Activated CD4-positive, alpha-beta T cell treated with anti-CD3 and anti-CD28 coated beads for 48 hours (primary cell): ENCODE results near the gene ADH1A.
"Not testable (repeated sequence)": the region's sequence is repeated elsewhere in the genome, so short reads cannot be mapped to it uniquely, and the experiment has no call there.

Experiments
- DNase-seq: peaks from one replicate; pipeline ENCODE4 v3.0.0-alpha.2; 2020

Gene ADH1A

DNA sequence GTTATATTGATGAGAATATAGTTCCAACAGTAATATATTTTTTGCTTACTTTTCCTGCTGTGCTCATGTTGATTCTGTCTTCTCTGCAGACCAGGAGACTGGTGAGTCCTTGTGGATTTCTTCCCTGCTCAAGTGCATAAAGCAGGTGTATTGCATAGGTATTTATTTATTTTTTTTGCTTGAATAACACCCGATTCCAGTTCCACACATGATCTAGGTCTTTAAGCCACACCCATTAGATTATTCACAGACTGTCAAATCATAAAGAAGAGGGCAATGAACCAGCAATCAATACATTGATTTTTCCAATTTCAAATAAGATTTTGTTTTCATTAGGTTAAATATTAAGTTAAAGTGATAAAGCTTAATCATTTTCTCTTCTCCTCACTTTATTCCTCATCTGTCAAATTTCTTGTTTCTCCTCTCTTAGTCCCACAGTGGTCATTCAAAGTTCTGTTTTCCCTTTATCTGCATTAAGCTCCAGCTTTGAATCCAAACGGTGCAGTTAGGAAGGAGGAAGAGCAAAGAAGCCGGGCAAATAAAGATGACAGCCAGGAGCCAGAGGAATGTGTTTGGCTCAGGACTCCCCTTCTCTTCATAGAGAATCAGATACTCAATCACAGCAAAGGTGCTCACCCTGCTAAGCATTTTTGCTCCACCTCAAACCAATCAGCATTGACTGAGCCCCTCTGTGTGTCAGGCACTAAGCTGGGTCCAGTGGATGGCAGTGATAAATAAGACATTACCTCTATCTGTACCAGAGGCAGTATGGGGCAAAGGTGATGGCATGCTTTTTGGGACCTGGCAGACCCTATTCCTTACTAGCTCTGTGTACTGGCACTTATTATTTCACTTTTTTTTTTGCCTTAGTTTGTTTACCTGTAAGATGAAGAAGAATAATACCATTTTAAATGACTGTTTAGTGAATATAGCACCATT lies at the start of gene ADH1A:
TSS of gene ADH1A (minus strand) at position 138 of the 939 bp plus-strand sequence. CDS start at position 67, 71 bp downstream.
- no peak for DNase-seq

DNA sequence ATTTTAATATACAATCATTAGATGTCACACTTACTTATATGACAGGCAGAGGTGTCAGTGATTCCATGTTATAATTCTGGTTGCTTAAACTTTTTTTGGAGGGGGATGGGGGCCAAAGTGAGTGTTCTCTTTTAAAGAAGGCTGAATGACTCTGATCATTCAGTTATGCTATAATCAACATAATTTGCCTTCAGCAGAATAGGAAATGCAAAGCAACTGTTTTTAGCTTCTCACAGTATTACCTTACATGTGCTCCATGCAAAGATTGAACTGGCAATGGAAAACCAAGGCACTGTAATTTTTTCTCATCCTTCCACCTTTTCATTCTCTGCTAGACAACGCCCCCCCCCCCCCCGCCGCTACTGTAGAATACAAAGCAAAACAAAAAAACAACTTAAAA lies 48.4 kb upstream of the ADH1A start:
- no peak for DNase-seq

DNA sequence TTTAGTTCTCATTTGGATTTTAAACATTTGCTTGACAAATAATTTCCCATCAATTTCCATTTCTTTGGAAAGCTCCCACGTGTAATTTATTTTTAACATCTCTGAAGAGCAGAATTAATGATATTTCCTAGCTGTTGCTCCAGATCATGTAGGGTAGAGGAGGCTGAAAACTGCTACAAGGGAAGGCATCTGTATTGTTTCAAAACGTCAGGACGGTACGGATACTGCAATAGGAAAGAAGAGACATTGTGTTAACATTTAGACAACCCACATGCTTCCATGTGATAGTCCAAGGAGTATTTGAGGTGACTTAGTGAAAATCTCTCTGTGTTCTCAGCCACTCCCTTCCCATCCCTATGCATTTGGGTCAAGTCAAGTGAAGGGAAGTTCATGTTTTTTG lies 45.8 kb upstream of the ADH1A start:
- no peak for DNase-seq

DNA sequence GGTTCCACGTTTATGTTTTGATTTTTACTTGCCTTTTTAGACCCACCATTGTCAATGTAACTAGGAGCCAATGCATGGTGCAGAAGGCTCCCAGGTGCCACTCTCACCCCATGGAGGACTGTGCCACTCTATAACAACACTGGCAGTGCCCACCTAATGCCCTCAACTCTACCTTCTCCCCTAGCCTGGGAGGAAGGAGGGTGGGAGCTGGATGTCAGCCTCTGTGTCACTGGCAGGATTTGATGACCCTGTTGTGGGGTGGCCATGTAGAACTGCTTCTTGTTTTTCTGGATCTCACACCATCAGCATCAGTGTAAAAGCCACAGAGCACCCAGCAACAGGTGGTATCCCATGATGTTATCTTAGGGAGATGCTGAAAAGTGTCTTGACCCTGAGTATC lies 44.1 kb upstream of the ADH1A start:
- DNase-seq, result no peak

DNA sequence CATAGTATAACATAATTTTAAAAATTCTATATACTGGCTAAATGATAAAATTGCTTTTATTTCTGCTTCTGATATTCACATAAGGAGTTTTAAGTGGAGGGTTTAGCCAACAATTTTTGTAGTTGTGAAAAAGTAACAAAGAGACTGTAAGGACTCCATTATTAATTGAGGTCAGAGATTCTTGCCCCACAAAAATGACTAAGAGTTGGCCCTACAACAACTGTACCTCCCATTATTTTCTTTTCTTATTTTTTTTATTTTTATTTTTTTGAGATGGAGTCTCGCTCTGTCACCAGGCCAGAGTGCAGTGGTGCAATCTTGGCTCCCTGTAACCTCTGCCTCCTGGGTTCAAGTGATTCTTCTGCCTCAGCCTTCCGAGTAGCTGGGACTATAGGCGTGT lies 39.9 kb upstream of the ADH1A start:
- DNase-seq, result no peak

DNA sequence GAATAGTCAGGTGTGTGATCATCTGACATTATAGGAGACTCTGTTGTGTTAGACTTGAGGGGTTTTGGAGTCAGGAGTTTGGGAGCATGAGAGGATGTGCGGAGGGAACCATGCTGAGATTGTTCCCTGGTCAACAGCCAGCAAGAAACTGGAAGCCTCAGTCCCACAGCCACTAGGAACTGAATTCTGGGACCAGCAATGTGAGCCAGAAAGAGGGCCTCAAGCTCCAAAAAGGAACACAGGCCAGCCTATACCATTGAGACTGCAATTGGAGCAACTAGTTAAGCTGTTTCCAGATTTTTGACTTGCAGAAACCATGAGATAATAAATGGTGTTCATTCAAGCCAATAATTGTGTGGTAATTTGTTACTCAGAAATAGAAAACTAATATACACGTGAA lies 39.1 kb upstream of the ADH1A start:
- DNase-seq, result no peak

DNA sequence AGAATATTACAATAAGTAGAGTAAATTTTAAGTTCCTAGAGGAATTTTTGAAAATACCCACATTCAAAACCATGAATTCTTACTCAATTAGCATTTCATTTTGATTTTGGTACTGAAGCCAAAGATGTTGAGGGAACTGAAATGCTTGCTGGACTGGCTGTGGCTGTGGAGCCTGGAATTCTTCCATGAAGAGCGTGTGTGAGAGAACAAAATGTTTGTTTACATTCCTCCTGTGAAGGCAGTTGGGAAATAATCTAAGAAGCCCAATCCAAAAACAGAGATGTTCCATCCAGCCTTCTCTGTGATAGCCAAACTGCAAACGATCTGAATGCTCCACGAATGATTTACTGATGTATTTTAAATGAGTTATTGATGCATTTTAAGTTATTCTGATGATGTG lies 34.2 kb upstream of the ADH1A start:
- DNase-seq, result no peak

DNA sequence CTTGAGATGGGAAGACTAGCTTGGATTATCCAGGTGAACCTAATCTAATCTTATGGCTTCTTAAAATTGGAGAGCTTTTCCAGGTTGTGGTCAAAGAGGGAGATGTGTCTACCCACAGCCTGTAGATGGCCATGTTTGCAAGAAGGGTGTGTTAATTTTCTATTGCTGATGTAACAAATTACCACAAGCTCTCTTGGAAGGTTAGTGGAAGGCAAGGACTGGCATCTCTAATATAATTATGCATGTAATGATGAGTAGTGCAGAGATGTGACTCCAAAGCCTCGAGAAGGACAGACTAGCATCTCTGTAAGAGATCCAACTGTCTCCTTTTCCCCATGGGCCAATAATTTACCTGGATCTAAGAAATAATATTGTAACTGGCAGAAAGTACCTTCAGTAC lies 33.6 kb upstream of the ADH1A start:
- no peak for DNase-seq

DNA sequence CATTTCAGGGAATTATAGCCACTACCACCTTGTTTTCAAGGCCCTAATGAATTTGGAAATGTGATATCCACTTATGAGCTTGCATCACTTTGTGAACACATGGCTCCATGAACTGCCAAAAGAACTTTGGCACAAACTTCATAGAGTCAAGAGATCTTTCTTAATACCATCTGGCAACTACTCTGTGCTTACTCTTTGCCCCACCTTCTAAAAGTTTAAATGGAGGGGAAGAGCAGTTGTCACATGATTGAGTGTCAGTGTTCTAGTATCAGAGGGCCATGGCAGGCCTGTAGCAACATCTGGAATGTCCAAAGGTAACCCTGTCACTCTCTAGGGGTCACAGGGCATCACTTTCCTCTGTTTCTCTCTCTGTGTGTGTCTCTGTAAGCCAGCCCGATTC lies 33.0 kb upstream of the ADH1A start:
- DNase-seq, result no peak

DNA sequence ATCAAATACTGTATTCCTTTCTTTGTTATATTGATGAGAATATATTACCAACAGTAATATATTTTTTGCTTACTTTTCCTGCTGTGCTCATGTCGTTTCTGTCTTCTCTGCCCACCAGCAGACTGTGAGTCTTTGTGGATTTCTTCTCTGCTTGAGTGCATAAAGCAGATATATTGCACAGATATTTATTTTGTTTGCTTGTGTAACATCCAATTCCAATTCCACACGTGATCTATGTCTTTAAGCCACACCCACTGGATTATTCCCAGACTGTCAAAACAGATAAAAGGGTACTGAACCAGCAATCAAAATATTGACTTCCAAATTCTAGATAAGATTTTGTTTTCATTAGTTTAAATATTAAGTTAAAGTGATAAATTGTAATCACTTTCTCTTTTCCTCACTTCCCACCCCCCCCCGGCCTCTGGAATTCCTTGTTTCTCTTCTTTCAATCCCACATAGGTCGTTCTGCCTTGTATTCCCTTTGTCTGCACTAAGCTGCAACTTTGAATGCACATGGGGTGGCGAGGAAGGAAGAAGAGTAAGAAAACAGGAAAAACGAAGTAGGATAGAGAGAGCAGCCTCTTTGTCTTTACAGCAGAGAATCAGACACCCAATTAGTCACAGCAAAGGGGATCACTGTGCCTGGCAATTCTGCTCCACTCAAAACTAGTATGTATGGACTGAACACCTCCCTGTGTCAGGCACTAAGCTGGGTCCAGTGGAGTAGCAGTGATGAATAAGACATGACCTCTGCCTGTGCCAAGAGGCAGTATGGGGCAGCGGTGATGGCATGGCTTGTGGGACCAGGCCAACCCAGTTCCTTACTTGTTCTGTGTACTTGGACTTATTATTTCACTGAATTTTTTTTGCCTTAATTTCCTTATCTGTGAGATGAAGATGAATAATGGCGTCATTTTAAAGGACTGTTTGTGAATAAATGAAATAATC lies 30.7 kb upstream of the ADH1A start, which contains the start of gene ADH1B:
TSS of gene ADH1B (minus strand) at position 161 of the 951 bp plus-strand sequence. CDS start at position 91, 70 bp downstream.
- no peak for DNase-seq

DNA sequence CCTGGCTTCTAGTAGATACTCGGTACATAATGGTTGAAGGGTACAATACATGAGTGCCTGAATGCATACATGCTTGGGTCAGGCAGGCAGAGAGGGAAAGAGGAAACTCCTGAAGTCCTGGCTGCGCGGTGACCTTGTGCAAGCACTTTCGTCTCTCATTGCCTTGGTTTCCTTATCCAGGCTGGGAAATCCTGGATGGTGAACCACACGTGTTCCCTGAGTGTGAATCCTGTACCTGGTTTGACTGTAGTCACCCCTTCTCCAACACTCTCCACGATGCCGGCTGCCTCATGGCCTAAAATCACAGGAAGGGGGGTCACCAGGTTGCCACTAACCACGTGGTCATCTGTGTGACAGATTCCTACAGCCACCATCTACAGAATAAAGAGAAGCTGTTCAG lies 27.0 kb upstream of the ADH1A start:
- DNase-seq, result not testable (repeated sequence)

DNA sequence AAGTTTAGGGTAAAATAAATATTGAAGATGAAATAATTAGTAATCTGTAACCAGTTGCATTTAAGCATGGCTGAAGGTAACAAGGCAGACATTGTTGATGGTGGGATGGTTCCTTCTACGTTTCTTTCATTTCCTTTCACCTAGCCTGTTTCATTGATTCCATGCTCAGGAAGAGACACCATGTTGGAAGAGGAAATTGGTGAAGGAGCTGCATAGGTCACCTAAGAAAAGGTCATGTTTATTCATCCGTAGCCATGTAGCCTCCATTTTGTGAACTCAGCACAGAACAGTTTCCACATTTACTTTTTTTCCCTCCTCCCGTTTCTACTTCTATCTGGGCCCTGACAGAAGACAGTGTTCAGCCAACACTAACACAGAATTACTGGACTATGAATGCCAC lies 26.6 kb upstream of the ADH1A start:
- no peak for DNase-seq

DNA sequence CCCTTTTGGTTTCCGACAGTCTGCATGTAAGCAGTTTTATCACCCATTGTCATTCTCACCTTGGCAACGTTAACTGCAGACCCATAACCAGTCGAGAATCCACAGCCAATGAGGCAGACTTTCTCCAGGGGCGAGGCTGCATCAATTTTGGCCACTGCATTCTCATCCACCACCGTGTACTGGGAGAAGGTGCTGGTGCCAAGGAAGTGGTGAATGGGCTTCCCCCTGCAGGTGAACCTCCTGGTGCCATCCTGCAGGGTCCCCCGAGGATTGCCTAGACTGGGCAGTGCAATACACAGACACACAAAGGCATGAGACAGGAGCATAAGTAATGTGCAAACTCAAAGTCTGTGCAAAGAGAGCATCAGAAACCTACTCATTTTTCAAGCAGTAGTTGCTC lies 25.1 kb upstream of the ADH1A start:
- DNase-seq, result no peak

DNA sequence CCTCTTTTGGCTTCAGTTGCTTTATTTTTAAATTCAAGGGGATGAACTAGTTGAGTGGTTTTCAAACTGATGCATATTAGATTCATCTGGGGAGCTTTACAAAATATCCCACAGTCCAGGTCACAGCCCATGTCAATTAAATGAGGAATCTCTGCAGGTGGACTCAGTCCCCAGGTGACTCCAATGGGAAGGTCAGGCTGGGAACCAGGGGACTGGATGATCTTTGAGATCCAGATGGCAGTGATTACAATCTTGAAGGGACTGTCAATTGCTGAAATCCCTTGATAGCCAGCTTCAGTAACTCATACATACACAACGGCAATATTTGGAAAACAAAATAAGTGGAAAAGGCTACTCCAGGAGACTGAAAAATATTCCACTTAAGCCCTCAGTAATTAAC lies 23.4 kb upstream of the ADH1A start:
- DNase-seq, result no peak

DNA sequence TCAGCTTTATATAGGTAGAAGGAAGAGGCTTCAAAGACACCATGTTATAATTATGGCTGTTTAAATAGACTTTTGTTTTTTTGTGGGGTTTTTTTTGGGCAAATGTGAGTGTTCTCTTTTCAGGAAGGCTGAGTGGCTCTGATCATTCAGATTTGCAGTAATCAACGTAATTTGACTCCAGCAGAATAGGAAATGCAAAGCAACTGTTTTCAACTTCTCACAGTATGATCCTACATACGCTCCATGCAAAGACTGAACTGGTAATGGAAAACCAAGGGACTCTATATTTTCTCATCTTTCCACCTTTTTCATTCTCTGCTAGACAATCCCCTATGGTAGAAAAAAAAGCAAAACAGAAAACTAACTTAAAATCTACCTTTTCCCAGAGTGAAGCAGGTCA lies 19.6 kb upstream of the ADH1A start:
- DNase-seq, result no peak

DNA sequence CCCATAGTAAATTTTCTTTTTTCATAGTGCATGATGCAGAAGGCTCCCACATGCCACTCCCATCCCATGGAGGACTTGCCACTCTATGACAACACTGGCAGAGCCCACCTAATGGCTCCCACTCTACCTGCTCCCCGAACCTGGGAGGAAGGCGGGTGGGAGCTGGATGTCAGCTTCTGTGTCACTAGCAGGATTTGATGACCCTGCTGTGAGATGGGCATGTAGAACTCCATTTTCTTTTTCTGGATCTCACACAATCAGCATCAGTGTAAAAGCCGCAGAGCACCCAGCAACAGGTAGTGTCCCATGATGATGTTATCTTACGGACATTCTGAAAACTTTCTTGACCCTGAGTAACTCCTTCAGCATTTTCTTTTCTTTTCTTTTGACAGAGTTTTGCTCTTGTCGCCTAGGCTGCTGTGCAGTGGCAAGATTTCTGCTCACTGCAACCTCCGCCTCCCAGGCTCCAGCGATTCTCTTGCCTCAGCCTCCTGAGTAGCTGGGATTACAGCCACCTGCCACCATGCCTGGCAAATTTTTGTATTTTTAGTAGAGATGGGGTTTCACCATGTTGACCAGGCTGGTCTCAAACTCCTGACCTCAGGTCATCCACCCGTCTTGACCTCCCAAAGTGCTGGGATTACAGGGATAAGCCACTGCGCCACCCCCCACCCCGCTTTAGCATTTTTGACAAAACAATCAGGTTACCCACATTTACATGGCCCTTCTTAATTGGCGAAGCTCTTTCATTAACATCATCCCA lies 15.0 kb upstream of the ADH1A start:
- no peak for DNase-seq

DNA sequence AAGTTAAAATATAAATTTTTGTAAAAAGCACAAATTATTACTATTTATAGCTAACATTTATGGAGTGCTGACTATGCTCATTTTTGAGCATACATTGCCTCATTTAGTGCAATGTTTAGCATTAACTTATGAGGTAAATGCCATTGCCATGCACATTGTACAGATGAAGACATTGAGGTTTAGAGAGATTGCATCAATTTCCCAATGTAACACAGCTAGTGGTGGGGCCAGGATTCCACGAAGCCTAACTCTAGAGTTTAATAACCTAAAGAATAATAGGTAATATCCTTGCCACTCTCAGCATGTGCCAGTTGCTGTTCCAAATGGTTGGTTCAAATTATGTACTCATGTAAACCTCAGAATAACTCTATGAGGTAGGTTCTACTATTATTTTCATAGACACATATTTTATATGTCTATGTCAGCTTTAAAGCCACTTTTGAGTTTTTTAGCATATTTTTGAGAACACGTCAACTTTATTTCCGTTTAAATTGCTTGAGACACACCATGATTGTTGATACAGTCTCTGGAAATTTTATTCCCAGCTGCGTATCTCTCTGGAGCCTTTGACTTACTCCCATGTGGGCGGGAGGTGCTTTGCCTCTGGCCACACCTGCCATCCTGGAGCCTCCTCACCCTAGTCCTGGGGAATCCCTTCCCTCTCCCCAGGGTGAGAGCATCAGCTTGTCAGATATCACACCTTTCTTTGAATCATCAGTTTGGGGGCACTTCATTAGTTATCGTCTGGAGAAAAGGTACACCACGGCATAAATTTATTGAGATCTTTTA lies 10.8 kb upstream of the ADH1A start:
- no peak for DNase-seq

DNA sequence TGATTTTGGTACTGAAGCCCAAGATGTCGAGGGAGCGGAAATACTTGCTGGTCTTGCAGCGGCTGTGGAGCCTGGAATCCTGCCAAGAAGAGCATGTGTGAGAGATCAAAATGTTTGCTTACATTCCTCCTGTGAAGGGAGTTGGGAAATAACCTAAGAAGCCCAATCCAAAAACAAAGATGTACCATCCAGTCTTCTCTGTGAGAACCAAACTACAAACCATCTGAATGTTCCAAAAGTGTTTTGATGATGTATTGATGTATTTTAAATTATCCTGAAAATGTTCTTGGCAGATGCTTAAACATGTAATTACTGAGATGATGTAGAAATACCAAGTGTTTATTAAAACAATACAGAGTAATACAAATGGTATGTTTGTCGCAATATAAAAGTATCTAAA lies 10.1 kb upstream of the ADH1A start:
- DNase-seq, result no peak

DNA sequence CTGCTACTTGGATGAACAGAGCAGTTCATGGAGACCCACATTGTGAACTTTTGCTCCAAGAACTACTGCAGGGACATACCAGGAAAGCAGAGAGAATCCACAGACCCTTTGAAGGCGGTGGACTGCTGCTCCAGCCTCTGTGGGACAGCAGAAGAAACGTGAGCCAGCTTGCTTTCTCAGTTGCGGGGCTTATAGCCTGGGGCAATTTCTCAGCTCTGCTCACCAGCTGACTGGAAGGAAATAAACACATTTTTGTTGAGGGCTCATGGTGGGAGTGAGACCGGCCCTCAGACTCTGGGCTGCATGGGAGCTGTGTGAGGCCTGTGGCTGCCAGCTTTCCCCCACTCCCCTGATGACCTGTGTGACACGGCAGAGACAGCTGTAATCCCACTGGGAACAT lies 2.6 kb upstream of the ADH1A start:
- no peak for DNase-seq

DNA sequence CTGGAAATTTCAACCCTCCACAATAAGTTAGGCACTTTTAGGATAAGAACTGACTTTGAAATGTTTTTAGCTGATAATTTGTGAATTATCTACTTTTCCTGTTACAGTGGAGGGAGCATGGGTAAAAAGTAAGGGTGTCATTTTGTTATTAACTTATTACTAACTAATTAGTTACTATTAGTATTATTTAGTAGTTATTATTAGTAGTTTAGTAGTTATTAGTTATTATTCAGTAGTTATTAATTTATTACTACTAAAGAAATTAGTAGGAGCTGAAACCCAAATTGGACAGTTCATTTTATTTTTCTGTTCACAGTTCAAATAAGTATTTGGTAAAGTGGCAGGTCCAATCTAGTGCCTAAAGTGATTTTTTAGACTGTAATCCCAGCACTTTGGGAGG lies 5.4 kb downstream of the ADH1A start:
- no peak for DNase-seq

DNA sequence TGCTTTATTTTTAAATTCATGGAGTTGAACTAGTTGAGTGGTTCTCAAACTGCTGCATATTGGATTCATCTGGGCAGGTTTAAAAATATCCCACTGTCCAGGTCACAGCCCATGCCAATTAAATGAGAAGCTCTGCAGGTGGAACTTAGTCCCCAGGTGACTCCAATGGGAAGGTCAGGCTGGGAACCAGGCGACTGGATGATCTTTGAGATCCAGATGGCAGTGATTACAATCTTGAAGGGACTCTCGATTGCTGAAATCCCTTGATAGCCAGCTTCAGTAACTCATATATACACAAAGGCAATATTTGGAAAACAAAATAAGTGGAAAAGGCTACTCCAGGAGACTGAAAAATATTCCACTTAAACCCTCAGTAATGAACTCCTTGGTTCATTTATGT lies 8.1 kb downstream of the ADH1A start:
- DNase-seq, result no peak

DNA sequence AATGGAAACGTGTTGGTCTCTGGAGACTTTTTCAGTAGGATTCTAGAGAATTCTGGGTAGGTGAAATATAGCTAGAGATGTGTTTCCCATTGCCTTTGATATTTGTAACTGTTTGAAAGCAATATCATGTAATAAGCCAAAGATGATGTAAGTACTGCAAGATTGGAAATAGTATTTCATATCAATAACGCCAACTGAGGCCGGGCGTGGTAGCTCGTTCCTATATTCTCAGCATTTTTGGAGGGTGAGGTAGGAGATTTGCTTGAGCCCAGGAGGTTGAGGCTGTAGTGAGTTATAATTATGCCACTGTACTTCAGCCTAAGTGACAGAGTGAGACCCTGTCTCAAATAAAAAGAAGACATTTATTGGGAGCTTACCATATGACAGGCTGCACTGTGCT lies 9.5 kb downstream of the ADH1A start:
- DNase-seq, result no peak
